PC-9 (cell line): ENCODE measurements around the gene PAFAH1B1. TPM values are rescaled to one million over a fixed set of nuclear protein-coding genes. Genes with fewer than 3 reads are reported as not detected.
"Not testable (repeated sequence)": the region's sequence is repeated elsewhere in the genome, so short reads cannot be mapped to it uniquely, and the experiment has no call there.

Source experiments
- BruUV-seq: library from RNA; stranded (reverse); fragments of 400-500 nt; replicated peaks from 2 replicates; lab custom pipeline; 2021; lab: Mats Ljungman, UMichigan
- CTCF ChIA-PET: fragments of 300-600 bp; sonication (Branson Sonifier 250); formaldehyde crosslinking; loops from one replicate; lab custom pipeline; 2022; ENCODE audit warnings: antibody characterized with exemption; lab: Charles Lee
- POLR2A ChIA-PET: fragments of 300-600 bp; sonication (Branson Sonifier 250); formaldehyde crosslinking; loops from one replicate; lab custom pipeline; 2022; ENCODE audit warnings: antibody characterized with exemption; ENCODE audit not compliant: unreplicated experiment; lab: Charles Lee
- DNase-seq, 2 experiments: peaks; one replicate each; pipeline versions ENCODE4 v3.0.0 to v3.0.0-alpha.2; 2015 to 2022; ENCODE audit warnings: mixed read lengths in 1 of 2
- H2AFZ ChIP-seq: fragments of 200-600 bp; sonication (generic); 2 replicates; pipeline ENCODE4 v1.8.1; 2017; ENCODE audit warnings: antibody characterized with exemption
- H3F3A ChIP-seq: fragments of 200-600 bp; sonication (generic); 2 replicates; pipeline ENCODE4 v1.8.1; 2017; ENCODE audit warnings: antibody characterized with exemption, mild to moderate bottlenecking, low read depth; ENCODE audit not compliant: insufficient read depth
- H3K27ac ChIP-seq: fragments of 200-600 bp; sonication (generic); 2 replicates; pipeline ENCODE4 v1.6.1; 2016; ENCODE audit warnings: mixed run types
- H3K27me3 ChIP-seq: fragments of 200-600 bp; sonication (generic); 2 replicates; pipeline ENCODE4 v1.6.1; 2016; ENCODE audit warnings: low read depth, mixed run types; ENCODE audit not compliant: insufficient read depth
- H3K36me3 ChIP-seq: fragments of 200-600 bp; sonication (generic); 2 replicates; pipeline ENCODE4 v1.6.1; 2016; ENCODE audit warnings: low read depth, mixed run types
- H3K4me1 ChIP-seq: fragments of 200-600 bp; sonication (generic); replicated peaks from 2 replicates; pipeline ENCODE4 v1.6.1; 2016; ENCODE audit warnings: mixed run types; ENCODE audit not compliant: insufficient read depth
- H3K4me2 ChIP-seq: fragments of 200-600 bp; sonication (generic); 2 replicates; pipeline ENCODE4 v1.6.1; 2017; ENCODE audit warnings: mixed run types
- H3K4me3 ChIP-seq: fragments of 200-600 bp; sonication (generic); 2 replicates; pipeline ENCODE4 v1.6.1; 2016; ENCODE audit warnings: mixed run types
- H3K79me2 ChIP-seq: fragments of 200-600 bp; sonication (generic); 2 replicates; pipeline ENCODE4 v1.6.1; 2017; ENCODE audit warnings: low read depth, mixed run types
- H3K9me2 ChIP-seq: fragments of 200-600 bp; sonication (generic); 2 replicates; pipeline ENCODE4 v1.8.1; 2017; ENCODE audit warnings: mild to moderate bottlenecking; ENCODE audit not compliant: insufficient read depth
- H3K9me3 ChIP-seq: fragments of 200-600 bp; sonication (generic); 2 replicates; pipeline ENCODE4 v1.8.1; 2016; ENCODE audit warnings: low read depth; ENCODE audit not compliant: insufficient read depth
- H4K20me1 ChIP-seq: fragments of 200-600 bp; sonication (generic); 2 replicates; pipeline ENCODE4 v1.8.1; 2017; ENCODE audit not compliant: insufficient read depth
- CTCF ChIP-seq: fragments of 200-600 bp; sonication (generic); conservative IDR thresholded peaks from 2 replicates; pipeline ENCODE4 v1.6.1; 2017; ENCODE audit warnings: mixed run types, antibody characterized with exemption, mild to moderate bottlenecking, moderate library complexity
- EZH2 ChIP-seq: fragments of 200-600 bp; sonication (generic); IDR thresholded peaks from 2 replicates; pipeline ENCODE4 v1.8.0; 2017; ENCODE audit warnings: antibody characterized with exemption, low read depth
- intact Hi-C: fragments of 100-400 bp; cut with micrococcal nuclease; formaldehyde crosslinking; loops from one replicate; pipeline ENCODE4 v1.10.0; 2022; ENCODE audit not compliant: unreplicated experiment
- total RNA-seq: library from RNA; stranded (reverse); gene quantifications from 2 replicates; pipeline ENCODE4 v1.2.3, GENCODE V29; 2021

The PAFAH1B1 gene
- total RNA-seq, 1 experiment from 2014 or later, result 152 TPM

GRCh38 chr17:2624292-2624731, 30.9 kb downstream of the PAFAH1B1 start:
- Histone ChIP-seq H2AFZ (no peak overlapping the region), H4K20me1 (peaks cover 91% of the 10 kb centered on the region), H3K9me3 (no peaks in the 10 kb centered on the region), H3K4me3 (no peak overlapping the region), H3K36me3 (no peaks in the 10 kb centered on the region), H3K4me1 (no peaks in the 10 kb centered on the region), H3K27me3 (no peaks in the 10 kb centered on the region), H3F3A (0 out of 2 replicates have a peak, but pooled peaks cover 19% of the 10 kb centered on the region), H3K9me2 (no peaks in the 10 kb centered on the region), H3K4me2 (no peak overlapping the region), H3K27ac (no peak overlapping the region), H3K79me2 (peaks cover 100% of the 10 kb centered on the region)
- no peak for DNase-seq
- BruUV-seq, result no TSS peak
- ChIA-PET POLR2A (no interaction called here), CTCF (no interaction called here)
- TF ChIP-seq EZH2, result no peak
- TF ChIP-seq CTCF, result no peak
- intact Hi-C loops, result no loop called here

- Histone ChIP-seq H3F3A (peaks cover 33% of the 10 kb centered on the region; the same call in 1 of the 2 replicates), H4K20me1 (peaks cover 92% of the 10 kb centered on the region), H3K79me2 (peaks cover 100% of the 10 kb centered on the region)
- intact Hi-C loops, DNase-seq, H2AFZ ChIP-seq, H3K36me3 ChIP-seq, H3K9me2 ChIP-seq, CTCF ChIA-PET, BruUV-seq, H3K27ac ChIP-seq, H3K4me3 ChIP-seq, H3K4me2 ChIP-seq, H3K27me3 ChIP-seq, H3K4me1 ChIP-seq, H3K9me3 ChIP-seq, POLR2A ChIA-PET: not testable (repeated sequence)
These were observed 33.3 kb downstream of the PAFAH1B1 start for GRCh38 chr17:2626626-2627219.

- DNase-seq, H3K27ac ChIP-seq, CTCF ChIA-PET, H3K36me3 ChIP-seq, H3K27me3 ChIP-seq, H3K9me3 ChIP-seq, H3K4me3 ChIP-seq, intact Hi-C loops, H3K9me2 ChIP-seq, H3K4me2 ChIP-seq, POLR2A ChIA-PET, H2AFZ ChIP-seq, BruUV-seq: not testable (repeated sequence)
- peaks cover 98% of the 10 kb centered on the region for H3K79me2 ChIP-seq
- H3K4me1 ChIP-seq, result peaks cover 18% of the 10 kb centered on the region
- peaks cover 99% of the 10 kb centered on the region for H4K20me1 ChIP-seq
- H3F3A ChIP-seq, result peaks cover 48% of the 10 kb centered on the region
These were observed 35.5 kb downstream of the PAFAH1B1 start for GRCh38 chr17:2628922-2629321.

GRCh38 chr17:2631211-2631610, 37.8 kb downstream of the PAFAH1B1 start:
- no TSS peak for BruUV-seq
- no peaks in the 10 kb centered on the region for H3K9me3 ChIP-seq
- peaks cover 95% of the 10 kb centered on the region for H4K20me1 ChIP-seq
- TF ChIP-seq EZH2, result no peak
- no peak for TF ChIP-seq CTCF
- H2AFZ ChIP-seq, result no peak overlapping the region
- H3K4me2 ChIP-seq, result no peak overlapping the region
- intact Hi-C loops, result no loop called here
- ChIA-PET CTCF (no interaction called here), POLR2A (no interaction called here)
- H3K4me1 ChIP-seq, result peaks cover 32% of the 10 kb centered on the region
- no peak overlapping the region for H3K27ac ChIP-seq
- no peaks in the 10 kb centered on the region for H3K9me2 ChIP-seq
- H3K4me3 ChIP-seq, result no peak overlapping the region
- DNase-seq, result no peak
- H3K79me2 ChIP-seq, result peaks cover 89% of the 10 kb centered on the region
- H3K36me3 ChIP-seq, result peaks cover 5% of the 10 kb centered on the region
- H3F3A ChIP-seq, result peaks cover 60% of the 10 kb centered on the region
- H3K27me3 ChIP-seq, result no peaks in the 10 kb centered on the region
